GM18498 (cell line): Measurements from ENCODE around the gene MARCHF9.
A peak's percentile ranks its signal among the peaks of the same experiment; 100 is the strongest.
"Not testable (repeated sequence)": the region's sequence is repeated elsewhere in the genome, so short reads cannot be mapped to it uniquely, and the experiment has no call there.

Experiments
- ATAC-seq: cut with Tn5 transposase; IDR thresholded peaks from one replicate; pipeline ENCODE4 v1.9.1; 2021; ENCODE audit warnings: mild to moderate bottlenecking, moderate library complexity; ENCODE audit not compliant: unreplicated experiment

The MARCHF9 gene

DNA sequence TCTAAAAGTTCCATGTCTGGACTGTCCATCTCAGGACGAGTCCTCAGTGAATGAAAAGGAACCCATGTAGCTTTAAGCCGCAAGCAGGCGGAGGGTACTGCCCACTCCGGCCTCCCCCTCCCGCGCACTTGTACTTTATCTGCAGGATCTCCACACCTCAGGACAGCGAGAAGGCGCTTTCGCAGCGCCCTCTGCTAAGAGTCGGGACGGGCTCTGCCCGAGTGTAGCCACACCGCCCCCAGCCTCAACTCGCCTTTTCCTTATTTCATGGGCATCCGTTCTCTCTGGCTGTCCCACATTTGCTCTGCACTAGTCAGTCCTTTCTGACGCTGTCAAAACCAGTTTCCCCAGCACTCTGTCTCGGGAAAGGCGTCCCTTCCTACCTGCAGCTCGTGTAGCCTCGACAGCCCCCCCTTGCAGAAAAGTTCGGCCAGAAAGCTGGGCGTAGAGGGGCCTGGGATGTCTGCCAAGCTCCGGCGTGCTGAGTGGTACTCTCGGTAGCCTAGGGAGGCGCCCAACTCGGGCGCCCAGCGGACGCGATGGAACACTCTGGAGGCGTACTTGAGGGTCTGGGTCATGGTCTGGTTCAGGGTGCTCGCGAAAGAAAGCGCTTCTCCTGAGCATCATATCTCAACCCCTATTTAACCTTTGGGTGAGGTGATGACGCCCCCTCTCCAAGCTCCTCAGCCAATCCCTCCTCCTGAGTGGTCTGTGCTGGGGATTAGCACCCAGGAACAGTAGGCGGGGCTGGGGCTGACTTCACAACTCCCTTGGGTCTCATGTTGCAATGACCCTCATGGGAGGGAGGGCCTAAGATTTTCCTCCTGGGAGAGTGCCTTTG, 11.8 kb downstream of the MARCHF9 start, which contains the start of gene CYP27B1:
Gene CYP27B1 (minus strand): TSS at position 615 of the 841 bp plus-strand sequence. CDS start 37 bp downstream, at position 578.
- ATAC-seq: no peak

DNA sequence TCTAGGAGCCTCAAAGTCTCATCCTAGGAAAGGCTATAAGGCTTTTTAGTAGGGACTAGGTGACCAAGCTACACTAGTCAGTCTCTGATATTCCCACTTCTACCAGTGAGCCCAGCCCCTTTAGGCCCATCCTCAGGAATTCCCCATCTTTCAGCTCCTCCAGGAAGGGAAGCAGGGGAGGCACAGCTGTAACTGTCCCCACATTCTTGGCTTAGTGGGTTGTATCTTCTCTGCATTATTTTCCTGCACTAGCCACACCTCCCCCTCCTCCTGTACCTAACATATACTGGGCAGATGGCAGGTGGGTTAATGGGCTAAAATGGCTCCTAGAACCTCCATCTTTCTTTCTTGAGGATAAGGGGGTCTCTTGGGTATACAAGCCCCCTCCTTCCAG, 12.4 kb downstream of the MARCHF9 start:
- ATAC-seq: no peak

DNA sequence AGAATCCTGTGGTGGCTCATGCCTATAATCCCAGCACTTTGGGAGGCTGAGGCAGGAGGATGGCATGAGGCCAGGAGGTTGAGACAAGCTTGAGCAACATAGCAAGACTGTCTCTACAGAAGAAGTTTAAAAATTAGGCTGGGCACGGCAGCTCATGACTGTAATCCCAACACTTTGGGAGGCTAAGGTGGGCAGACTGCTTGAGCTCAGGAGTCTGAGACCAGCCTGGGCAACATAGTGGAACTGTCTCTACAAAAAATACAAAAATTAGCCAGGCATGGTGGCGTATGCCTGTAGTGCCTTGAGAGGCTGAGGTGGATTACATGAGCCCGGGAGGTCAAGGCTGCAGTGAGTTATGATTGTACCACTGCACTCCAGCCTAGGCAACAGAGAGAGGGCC, 13.0 kb downstream of the MARCHF9 start:
- ATAC-seq: no peak

DNA sequence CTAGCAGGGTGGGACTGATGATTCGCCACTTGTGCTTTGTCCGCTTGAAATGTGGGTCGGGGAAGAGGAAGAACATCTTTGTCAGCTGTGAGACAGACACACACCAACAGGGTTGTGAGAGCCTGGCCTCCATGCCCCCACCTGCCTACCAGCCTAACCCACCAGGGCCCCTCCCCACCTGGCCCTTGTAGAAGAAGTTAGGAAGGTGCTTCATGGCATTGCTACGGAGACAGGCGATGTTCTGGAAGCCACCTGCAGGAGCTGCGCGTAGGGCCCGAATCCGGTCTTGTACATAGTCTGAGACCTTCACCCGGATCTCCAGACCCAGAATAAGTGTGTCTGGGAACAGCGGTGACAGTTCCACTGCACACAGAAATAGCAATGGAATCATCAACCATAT, 14.7 kb downstream of the MARCHF9 start:
- no peak for ATAC-seq

DNA sequence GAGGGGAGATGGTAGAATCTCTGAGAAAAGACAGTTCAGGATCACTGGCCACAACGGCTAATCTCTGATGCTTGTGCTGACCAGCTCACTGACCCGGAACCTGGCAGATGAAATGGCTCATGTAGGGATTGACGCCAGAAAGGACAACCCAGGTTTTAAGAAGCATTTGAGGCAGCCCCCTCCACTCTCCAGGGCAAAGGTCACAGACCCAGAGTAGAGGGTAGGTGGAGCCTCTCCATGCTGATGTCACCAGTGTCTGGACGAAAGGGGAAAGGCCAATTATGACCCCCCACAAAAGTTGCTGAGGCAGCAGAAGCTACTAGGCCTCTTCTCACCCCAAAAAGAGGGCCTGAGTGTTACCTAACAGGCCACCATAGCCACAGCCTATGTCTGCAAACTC, 15.8 kb downstream of the MARCHF9 start:
- ATAC-seq: no peak

DNA sequence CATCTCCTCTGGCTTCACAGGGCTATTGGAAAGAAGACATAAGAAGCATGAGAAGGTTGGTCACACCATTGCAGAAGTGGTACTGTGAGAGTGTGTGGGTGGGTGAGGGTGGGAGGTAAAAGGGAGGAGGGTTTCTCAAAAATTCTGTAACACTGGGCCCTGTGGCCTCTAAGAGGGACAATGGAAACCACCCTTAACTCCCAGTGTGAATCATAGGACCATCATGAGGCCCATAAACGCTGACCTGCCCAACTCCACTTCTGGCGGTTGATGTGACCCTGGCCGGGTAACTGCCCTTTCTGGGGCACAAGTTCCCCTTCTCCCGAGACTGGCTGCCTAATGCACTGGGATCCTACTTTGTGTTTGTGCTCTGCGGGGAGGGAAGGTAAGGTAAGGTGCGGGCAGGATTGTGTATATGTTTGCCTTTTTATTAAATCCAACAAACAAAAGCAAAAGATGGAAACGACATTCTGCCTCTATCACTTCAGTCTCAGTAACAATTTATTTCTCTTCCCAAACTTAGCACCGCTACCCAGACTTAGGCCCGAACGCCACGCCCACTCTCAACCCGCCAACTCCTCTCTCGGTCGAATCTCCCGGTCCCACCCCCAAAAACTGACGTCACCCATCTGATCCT, 16.5 kb downstream of the MARCHF9 start:
- ATAC-seq: peak; percentile 67

DNA sequence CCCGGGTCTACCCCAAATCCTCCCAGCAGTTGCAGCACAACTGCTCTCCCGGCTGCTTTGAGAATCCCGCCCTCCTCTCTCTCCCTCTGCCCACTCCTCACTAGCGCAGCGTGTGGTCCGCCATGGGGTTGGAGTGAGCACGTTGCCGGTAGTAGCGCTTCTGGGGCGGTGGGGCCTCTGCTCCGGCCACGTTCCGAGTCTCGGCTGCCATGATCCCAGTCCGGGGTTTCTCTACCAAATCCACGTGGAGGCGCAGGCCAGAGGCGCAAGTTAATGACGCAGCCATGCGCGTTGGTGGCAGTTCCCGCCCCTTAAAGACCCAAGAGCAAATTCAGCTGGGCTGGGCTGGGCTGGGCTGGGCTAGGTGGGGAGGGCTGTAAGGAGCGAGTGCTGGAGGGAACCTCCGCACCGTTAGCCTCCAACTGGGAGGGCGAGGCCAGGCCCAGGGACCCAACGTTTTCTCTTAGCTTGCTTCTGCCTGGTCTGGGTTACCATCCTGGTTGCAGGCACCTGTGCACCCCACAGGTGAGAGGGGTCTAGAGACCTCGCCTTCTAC, 17.0 kb downstream of the MARCHF9 start, which contains the start of gene METTL1:
Gene METTL1 (minus strand): TSS at position 233 of the 556 bp plus-strand sequence. CDS start 22 bp downstream, at position 211.
- ATAC-seq: peak; percentile 82

DNA sequence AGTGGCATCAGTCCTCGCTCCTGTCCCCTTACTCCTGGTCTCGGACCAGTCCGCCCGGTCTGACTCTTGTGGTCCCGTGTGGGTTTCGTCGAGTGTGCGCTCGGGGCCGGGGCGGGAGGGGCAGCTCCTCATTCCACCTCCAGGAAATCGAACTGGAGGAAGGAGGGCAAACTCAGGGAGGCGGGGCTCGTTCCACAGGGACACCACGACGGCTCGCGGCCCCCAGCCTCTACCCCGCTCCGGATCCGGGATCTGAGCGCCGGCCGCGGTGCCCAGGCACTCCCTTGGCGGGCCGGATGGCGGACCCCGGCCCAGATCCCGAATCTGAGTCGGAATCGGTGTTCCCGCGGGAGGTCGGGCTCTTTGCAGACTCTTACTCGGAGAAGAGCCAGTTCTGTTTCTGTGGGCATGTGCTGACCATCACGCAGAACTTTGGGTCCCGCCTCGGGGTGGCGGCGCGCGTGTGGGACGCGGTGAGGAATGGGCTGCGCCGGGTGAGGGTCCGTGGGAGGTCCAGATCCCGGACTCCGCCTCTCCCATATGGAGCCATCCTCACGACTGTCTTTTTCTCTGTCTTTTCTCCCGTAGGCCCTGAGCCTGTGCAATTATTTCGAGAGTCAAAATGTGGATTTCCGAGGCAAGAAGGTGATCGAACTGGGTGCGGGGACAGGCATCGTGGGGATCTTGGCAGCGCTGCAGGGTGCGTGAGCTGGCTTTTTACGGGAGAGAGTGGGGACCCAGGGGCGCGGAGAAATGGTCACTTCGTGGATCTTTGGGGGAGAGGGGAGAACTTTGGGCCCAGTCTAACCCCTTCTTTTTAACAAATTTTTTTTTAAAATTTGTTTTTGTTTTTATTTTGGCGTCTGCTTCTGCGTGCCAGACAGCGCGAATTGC, 17.8 kb downstream of the MARCHF9 start, which contains the start of gene EEF1AKMT3:
Gene EEF1AKMT3 (plus strand): TSS at position 186 of the 894 bp plus-strand sequence. CDS start 111 bp downstream, at position 297.
- ATAC-seq: peak; percentile 21

DNA sequence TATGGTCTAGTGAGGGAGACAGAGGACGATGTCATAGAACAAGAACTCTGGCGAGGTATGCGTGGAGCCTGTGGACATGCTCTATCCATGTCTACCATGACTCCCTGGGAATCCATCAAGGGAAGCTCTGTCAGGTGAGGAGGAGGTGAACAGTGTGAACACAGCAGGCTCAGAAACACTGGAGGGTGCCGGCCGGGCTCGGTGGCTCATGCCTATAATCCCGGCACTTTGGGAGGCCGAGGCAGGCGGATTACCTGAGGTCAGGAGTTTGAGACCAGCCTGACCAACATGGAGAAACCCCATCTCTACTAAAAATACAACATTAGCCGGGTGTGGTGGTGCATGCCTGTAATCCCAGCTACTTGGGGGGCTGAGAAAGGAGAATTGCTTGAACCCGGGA, 19.7 kb downstream of the MARCHF9 start:
- ATAC-seq: not testable (repeated sequence)

DNA sequence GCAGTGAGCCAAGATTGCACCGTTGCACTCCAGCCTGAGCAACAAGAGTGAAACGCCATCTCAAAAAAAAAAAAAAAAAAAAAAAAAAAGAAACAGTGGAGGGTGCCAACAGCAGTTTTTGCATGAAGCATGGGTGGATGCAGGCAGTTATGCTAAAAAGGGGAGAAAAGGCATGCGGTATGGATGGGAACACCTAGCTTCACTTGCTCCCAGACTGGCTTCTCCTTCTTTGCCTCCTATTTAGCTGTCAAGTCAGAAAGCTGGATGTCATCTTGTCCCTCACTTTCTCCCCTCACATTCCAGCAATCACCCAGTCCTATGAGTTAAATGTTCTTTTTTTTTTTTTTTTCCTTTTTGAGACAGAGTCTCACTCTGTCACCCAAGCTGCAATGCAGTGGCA, 20.1 kb downstream of the MARCHF9 start:
- ATAC-seq: no peak

DNA sequence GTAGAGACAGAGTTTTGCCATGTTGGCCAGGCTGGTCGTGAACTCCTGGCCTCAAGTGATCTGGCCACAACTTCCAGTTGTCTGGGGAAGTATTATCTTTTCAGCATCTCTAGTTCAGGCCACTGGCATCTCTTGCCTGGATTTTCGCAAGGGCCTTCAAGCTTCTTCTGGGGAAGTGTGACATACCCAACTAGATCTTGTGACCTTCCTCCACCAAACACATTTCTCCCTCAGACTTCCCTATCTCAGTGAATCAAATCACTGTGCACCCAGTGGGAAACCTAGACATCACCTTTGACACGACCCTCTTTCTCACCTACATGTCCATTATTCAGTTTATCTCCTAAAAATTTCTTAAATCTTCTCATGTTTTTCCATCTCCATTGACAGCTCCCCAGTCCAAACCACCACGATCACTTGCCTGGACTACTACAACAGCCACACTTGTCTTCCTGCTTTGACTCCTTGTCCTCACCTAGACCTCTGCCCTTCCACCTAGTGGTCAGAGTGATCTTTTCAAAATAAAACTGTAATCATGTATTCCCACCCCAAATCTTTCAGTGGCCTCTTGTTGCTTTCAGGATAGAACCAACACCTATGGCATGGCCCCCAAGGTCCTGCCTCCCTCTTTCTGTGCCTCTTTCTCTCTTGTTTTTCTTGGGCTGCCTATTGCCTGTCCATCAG, 20.8 kb downstream of the MARCHF9 start:
- ATAC-seq: no peak

DNA sequence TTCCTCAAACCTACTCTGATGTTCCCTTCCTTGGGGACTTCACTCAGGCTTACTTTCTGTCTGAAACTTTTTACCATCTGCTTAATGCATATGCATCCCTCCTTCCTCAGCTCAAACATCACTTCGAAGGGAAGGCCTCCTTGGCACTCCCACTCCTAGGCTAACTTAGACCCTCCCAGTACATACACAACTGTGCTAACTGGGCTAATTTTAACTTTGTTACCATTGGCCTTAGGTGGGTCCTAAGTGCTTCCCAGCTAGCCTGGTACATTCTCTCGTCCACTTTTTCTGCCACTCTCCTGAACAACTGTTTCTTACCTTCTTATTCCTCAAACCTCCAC, 21.3 kb downstream of the MARCHF9 start:
- ATAC-seq: no peak

DNA sequence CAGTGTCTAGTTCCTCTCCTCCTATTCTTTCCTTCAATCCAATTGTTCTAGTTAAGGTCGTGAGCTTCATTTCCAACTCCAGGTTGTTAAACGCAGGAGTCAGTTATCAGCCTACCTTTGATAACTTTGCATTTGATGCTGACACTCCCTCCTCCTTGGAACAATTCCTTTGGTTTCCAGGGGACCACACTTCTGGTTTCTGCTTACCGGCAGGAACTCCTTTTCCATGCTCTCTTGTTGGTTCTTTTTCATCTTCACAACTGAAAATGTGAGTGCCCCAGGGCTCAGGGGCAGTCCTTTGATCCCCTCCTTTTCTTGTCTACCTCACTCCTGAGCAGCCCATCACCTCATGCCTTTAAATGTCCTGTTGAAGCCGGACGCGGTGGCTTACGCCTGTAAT, 22.5 kb downstream of the MARCHF9 start:
- no peak for ATAC-seq

DNA sequence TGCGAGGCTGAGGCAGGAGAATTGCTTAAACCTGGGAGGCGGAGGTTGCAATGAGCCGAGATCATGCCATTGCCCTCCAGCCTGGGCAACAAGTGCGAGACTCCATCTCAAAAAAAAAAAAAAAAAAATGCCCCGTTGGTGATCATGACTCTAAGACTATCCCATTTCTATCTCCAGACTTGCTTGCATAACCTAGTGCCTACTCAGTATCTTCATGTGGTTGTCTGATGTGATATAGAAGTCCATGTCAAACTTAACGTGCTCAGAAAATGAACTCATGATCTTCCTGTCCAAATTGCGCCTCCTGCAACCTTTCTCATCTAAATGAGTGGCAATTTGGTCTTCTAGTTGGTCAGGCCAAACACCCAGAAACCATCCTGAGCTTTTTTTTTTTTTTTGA, 23.0 kb downstream of the MARCHF9 start:
- no peak for ATAC-seq

DNA sequence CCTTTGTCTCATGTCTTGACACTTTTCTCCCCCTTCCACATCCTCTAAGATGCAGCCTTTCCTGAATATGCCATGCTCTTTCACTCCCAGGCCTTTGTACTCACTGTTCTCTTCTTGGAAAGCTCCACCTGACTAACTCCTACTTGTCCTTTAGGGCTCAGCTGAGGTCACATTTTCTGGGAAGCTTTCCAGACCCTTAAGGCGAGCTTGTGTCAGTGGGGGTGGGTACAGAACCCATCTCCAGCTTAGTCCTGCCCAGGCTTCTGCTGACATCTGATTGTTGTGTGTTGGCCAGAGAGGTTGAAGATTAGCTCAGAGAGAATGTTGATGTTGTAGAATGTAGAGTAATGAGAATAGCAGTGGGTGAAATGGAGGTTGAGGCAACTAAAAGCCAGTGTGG, 24.8 kb downstream of the MARCHF9 start:
- ATAC-seq: no peak

DNA sequence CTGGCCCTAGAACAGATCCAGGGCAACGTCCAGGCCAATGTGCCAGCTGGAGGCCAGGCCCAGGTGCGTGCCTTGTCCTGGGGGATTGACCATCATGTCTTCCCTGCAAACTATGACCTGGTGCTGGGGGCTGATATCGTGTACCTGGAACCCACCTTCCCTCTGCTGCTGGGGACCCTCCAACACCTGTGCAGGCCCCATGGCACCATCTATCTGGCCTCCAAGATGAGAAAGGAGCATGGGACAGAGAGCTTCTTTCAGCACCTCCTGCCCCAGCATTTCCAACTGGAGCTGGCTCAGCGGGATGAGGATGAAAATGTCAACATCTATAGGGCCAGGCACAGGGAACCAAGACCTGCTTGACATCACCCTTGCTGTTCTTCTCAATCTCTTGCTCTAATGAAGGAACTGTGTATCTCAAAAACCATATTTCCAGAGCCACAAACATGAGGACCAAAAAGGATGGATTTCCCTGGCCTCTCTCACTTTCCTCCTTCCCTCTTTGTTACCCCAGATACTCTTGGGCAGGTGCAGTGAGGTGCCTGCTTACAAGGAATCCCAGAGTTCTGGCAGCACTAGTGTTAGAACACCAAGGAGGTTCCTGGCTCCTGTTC, 25.5 kb downstream of the MARCHF9 start:
- no peak for ATAC-seq

DNA sequence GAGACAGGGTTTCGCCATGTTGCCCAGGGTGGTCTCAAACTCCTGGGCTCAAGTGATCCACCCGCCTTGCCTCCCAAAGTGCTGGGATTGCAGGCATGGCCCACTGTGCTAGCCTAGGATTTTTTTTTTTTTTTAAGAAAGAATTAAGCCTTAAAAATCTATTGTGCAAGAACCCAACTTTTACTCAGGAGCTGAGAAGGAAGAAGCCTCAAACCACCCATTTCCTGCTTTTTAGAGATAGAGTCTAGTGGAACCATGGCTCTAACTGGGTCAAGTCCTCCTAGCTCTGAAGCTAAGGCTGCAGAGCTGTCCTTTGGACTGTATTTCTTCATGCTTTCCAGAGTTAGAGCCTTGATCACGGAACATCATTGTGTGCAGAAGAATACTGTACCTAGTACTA, 26.3 kb downstream of the MARCHF9 start:
- ATAC-seq: no peak

DNA sequence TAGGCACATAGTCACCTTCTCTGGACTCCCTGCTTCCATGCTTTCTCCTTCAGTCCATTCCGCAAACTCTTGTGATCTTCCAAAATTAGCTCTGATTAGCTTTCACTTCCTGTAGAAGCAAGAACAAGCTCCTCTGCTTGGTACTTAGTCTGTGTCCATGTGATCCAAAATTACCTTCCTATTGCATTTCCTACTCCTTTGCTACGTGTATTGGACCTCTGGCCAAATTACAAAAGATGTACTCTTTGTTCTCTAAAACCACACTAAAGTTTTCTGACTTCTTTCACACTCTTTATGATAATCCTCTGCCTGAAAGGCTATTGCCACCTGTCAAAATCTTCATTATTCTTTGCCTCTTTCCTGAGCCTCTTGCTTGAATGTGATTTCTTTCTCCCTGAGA, 26.9 kb downstream of the MARCHF9 start:
- no peak for ATAC-seq

DNA sequence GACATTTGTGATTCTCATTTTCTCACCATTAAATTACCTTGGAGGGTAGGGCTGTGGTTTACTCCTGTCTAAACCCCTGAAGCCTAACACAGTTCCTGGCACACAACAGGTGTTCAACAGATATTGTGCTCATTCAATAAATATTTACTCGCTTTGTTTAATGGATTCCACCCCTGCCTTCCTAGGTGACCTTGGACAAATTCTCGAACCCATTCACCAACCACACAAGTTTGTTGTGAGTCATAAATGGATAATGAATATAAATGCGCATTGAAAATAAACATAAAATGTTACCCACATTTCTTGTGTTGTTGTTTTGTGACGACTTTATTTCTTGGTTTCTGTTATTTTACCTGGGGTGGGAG, 27.3 kb downstream of the MARCHF9 start:
- peak; percentile 5 for ATAC-seq
